ENCODE results near the gene AP5B1.
A peak's percentile ranks its signal among the peaks of the same experiment; 100 is the strongest.

The AP5B1 gene

GRCh38 chr11:65785319-65786007 is 4.7 kb upstream of the AP5B1 start:
- H3K4me3 ChIP-seq (ENCODE audit: low read length) = no peak overlapping the region
- no peak for DNase-seq (ENCODE audit: low read depth)
- no peak for TF ChIP-seq CTCF (conservative IDR thresholded peaks at IDR 0.05; ENCODE audit: low read depth, low read length)

GRCh38 chr11:65782816-65783228 is 2.0 kb upstream of the AP5B1 start:
- no peak for DNase-seq (ENCODE audit: low read depth)
- TF ChIP-seq CTCF (conservative IDR thresholded peaks at IDR 0.05; ENCODE audit: low read depth, low read length) = no peak
- H3K4me3 ChIP-seq (ENCODE audit: low read length) = no peak overlapping the region

- TF ChIP-seq CTCF (conservative IDR thresholded peaks at IDR 0.05; ENCODE audit: low read depth, low read length) = no peak
- DNase-seq (ENCODE audit: low read depth) = no peak
- no peak overlapping the region for H3K4me3 ChIP-seq (ENCODE audit: low read length)
Measured at GRCh38 chr11:65781962-65782815, 1.4 kb upstream of the AP5B1 start.

- H3K4me3 ChIP-seq (ENCODE audit: low read length) = peak overlapping the region; percentile 39
- DNase-seq (ENCODE audit: low read depth) = no peak
- no peak for TF ChIP-seq CTCF (conservative IDR thresholded peaks at IDR 0.05; ENCODE audit: low read depth, low read length)
Measured at GRCh38 chr11:65781152-65781961, 581 bp upstream of the AP5B1 start.

- peak overlapping the region; percentile 72 for H3K4me3 ChIP-seq (ENCODE audit: low read length)
- peak; percentile 35 for DNase-seq (ENCODE audit: low read depth)
- TF ChIP-seq CTCF (conservative IDR thresholded peaks at IDR 0.05; ENCODE audit: low read depth, low read length) = peak; percentile 82
Measured at GRCh38 chr11:65779919-65780769, 632 bp downstream of the AP5B1 start.

- TF ChIP-seq CTCF (conservative IDR thresholded peaks at IDR 0.05; ENCODE audit: low read depth, low read length) = no peak
- peak overlapping the region; percentile 42 for H3K4me3 ChIP-seq (ENCODE audit: low read length)
Measured at GRCh38 chr11:65779669-65779918, 1.2 kb downstream of the AP5B1 start.

More at GRCh38 chr11:65779669-65779918, 1.2 kb downstream of the AP5B1 start:
- no peak for DNase-seq (ENCODE audit: low read depth)
